Activated CD4-positive, alpha-beta T cell treated with anti-CD3 and anti-CD28 coated beads, Interleukin-2, amount 50 U/mL, for 4 hours (primary cell): ENCODE measurements around the gene ATP6V1C2.

Experiments
- DNase-seq, 2 experiments: peaks; one replicate each; pipeline ENCODE4 v3.0.0-alpha.2; 2020

ATP6V1C2 gene

DNA sequence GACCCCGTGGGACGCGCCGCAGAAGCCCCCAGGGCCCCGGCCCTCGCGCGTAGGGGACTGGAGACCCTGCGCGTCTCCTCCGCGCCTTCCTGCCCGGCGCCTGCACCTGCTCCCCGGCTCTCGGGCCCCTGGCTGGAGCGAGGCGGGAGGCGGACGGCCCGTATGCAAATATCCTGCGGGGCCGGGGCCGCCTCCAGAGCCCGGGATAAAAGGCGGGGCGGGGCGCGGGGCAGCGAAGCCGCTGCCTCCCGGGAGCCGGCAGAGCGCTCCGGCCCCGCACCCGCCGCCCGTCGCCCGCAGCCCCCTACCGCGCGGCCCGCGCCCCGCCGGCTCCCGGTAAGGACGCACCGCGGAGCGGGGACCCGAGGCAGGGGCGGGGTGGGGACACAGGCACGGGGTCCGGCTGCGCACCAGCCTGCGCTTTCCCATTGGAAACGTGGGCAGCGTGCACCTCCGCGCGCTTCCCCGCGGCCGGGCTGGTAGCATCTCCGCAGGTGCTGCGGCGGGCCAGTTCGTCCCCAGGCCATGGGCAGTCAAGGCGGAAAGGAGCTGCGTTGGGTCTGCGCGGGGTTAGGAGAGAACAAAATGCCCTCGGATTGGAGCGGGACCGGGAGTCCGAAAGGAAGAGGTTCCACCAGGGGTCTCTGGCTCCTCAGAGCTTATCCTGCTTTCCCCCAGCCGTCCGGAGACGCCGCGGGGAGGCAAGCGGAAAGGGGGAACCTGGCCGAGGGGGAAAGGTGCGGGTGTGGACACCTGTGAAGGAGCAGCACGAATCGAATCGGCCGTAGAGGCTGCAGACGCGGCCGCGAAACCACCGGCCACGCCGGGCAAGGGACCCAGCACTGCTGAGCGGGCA, at the start of gene ATP6V1C2:
TSS of gene ATP6V1C2 (plus strand) at position 235 of the 856 bp plus-strand sequence. CDS start 1,220 bp downstream, outside the sequence.
- DNase-seq: no peak

DNA sequence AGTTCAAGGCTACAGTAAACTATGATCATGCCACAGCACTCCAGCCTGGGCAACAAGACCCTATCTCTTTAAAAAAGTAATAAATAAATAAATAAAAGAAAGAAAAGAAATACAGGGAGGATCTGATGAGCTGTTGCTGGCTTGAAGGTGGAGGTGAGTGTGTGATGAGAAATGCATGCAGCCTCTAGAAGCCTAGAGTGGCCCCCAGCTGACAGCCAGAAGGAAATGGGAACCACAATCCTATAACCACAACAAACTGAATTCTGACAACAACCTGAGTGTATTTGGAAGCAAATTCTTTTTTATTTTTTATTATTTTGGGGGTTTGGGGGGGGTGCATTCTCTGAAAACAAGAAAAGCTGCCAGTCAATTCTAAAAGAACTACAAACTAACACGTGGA, 46.3 kb upstream of the ATP6V1C2 start:
- no peak for DNase-seq

DNA sequence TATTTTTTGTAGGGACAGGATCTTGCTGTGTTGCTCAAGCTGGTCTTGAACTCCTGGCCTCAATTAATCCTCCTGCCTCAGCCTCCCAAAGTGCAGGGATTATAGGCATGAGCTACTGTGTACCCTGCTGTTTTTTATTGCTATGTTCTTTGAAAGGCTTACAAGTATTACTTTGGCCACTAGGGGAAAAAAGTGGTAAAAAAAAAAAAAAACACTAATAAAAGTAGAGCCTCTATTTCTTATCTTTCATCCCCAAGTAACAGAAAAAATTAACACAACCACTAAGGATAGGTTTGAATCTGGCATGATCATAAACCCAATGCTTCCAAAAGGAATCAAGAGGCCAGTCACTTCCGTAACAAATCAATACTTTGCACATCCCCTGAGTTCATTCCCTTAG, 43.2 kb upstream of the ATP6V1C2 start:
- DNase-seq: no peak

DNA sequence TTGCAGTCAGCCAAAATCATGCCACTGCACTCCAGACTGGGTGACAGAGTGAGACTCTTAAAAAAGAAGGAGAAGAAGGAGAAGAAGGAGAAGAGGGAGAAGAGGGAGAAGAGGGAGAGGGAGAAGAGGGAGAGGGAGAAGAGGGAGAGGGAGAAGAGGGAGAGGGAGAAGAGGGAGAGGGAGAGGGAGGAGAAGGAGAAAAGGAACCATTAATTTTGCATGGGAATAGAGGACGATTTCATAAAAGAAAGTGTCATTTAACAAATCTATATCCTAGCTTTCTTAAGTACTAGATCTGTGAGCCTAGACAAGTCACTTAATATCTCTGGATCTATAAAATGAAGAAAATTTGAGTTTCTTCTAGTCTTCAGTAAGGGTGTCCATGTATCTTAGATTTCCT, 41.2 kb upstream of the ATP6V1C2 start:
- no peak for DNase-seq

DNA sequence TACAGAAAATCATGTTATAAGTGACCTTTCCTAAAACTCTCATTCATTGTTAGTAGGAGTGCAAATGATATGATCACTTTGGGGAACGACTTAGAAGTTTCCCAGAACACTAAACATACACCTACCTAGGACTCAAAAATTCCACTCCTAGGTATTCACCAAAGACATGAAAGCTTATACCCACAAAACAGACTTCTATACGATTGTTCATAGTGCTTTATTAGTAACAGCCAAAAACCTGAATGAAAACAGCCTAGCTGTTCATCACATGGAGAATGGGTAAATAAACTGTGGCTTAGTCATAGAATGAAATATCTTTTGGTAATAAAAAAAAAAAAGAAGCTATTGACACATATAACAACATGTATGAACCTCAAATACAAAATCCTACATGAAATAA, 40.5 kb upstream of the ATP6V1C2 start:
- DNase-seq: no peak

GRCh38 chr2:10686176-10686730, 35.2 kb upstream of the ATP6V1C2 start:
- no peak for DNase-seq

DNA sequence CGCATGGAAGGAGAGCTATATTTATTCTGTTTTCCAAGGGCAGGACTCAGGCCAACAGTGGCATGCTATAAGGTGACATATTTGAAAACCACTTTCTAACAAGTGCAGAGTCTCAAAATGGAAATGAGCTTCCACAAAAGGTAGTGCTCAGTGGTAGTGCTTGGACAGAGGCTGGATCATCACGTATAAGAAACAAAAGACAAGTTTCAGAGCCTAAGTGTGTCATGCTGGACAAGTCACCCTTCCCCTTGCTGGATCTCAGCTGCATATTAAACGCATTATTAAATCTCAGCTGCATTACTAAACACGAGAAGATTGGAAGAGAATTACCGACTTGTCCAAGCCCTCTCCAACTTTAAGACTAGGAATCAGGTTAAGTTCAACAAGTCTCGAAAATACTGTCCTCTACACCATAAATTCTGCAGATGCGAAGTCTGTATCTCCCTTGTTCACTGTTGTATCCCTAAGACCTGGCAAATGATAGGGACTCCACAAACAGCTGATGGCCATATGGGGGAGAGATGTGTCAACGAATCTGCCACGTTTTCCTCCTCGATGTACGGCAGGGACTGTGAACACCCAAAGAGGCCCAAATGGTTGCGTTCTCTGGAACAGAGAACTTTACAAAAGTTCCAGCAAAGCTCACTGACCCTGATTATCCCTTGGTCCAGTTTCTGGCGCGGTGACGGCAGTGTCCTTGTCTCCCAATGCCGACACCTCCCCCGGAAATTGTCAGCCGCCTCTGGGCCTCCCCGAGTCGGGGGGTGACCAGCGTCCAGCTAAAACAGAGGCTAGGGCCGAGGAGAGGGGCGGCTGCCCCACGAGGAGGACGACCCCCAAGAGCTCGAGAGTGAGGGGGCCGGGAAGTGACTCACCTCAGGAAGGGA, 32.3 kb upstream of the ATP6V1C2 start:
- no peak for DNase-seq

DNA sequence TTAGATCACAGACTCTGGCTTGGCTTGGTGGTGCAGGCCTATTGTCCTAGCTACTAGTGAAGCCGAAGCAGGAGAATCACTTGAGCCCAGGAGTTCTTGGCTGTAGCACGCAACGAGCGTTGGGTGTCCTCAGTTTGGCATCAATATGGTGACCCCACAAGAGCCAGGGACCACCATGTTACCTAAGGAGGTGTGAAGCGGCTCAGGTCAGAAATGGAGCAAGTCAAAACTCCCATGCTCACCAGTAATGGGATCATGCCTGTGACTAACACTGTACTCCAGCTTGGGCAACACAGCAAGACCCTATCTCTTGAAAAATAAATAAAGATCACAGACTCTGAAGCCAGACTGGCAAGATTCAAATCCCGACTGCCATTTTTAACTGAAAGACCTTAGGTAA, 29.9 kb upstream of the ATP6V1C2 start:
- DNase-seq: no peak

DNA sequence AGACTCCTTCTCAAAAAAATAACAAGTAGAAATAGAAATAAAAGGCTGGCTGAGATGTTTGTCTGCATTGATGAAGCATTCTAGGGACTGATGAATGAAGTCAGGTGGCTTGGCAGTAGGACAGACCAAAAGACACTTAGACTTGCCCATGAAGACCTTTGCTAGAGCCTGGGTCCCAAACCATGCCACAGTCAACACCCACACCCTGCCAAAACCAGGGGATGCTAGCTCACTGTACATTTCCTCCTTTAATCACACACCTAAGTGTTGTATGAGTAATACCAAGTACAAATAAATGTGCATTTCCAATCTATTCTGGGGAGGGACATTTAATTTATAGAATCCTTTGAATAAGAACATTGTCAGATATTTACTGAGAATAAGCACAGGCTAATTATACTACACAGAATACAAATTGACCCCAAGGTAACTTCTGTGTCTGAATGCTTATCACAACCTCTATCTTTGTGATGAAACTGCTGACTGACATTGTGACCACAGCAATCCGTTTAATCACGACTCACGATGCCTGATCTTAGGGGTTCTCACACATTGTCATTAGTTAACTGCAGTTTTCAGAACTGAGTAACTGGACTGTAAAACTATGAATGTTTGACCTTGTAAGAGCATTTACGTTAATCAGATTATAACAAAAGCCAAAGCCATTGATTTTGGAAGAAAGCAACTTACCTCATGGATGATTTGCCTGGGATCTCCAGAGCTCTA, 21.2 kb upstream of the ATP6V1C2 start:
- no peak for DNase-seq

DNA sequence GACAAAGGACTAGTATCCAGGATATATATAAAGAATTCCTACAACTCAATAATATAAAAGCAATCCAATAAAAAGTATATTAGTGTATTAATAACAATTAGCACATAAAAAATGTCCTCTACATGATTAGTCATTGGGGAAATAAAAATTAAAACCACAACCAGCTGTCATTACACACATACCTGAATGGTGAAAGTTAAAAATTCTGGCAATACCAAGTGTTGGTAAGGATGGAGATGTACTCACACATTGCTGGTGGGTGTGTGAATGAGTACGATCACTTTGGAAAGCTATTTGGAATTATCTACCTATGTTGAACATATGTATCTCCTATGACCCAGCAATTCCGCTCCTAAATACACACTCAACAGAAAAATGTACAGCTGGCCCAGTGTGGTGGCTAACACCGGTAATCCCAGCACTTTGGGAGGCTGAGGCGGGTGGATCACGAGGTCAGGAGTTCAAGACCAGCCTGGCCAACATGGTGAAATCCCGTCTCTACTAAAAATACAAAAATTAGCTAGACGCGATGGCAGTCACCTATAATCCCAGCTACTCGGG, 17.3 kb upstream of the ATP6V1C2 start:
- DNase-seq: no peak

DNA sequence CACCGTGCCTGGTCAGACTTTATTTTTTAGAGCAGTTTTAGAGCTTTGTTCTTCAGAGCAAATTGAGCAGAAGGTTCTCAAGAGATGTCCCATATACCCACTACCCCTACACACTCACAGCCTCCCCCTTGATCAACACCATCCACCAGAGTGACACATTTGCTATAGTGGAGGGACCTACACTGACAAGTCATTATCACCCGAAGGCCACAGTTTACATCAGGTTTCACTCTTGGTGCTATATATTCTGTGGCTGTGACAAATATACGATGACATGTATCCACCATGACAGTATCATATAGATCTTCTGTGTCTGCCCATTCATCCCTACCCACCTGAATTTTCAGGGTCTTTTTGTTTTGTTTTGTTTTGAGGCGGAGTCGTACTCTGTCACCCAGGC, 15.4 kb upstream of the ATP6V1C2 start:
- no peak for DNase-seq

- no peak for DNase-seq
These were observed 13.6 kb upstream of the ATP6V1C2 start for GRCh38 chr2:10707831-10708230.

DNA sequence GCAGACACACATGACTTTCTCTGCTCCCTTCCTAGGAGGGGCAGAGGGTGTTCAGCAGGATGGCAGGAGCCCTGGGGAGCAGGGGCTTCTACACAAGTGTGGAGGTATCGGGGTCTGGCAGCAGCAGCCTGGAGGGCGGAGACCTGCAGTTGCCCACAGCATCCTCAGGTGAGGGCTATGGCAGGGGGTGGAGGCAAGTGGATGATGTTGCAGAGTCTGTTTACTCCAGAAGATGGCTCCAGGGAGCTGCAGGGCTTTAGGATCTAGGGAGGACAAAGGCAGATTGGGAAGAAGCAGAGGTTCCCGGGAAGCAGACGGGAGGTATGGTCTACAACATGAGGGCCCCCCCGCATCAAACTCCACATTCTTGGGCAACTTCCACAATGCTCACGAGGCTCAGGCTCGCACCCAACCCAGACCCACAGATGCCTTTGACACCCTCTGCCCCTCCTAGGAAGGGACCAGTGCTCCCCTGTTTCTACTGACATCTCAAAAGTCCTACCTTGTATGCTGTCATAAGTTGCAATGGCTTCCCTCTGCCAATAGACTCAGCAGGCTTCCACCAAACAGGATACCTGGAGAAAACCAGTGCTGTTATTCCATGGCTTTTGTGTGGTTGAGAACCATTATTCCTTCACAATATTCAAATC, 12.0 kb upstream of the ATP6V1C2 start:
- no peak for DNase-seq

DNA sequence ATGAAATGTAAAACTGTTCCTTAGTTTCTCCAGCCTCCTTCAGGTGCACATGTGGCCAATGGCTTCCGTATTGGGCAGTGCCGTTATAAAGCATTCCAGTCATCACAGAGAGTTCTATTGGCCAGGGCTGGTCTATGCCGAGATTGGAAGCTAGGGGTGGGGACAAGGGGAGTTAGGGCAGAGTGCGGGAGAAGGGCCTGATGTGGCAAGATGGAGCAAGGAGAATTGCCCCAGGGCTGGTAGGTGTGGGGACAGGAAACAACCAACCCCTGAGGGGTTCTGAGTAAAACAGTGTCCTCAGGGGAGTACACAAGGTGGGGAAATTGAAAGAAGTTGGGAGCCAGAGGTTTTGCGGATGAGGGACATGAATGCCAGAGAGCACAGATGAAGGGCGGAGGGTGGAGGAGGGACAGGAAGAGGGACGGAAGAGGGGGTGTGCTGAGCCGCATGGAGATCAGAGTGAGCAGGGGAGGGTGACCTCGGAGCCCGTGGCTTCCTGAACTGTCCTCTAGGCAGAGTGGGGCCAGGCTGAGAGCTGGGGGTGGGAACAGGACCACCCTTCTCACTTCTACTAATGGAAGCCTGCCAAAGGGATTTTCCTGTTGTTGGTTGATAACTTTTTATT, 9.1 kb upstream of the ATP6V1C2 start:
- no peak for DNase-seq

DNA sequence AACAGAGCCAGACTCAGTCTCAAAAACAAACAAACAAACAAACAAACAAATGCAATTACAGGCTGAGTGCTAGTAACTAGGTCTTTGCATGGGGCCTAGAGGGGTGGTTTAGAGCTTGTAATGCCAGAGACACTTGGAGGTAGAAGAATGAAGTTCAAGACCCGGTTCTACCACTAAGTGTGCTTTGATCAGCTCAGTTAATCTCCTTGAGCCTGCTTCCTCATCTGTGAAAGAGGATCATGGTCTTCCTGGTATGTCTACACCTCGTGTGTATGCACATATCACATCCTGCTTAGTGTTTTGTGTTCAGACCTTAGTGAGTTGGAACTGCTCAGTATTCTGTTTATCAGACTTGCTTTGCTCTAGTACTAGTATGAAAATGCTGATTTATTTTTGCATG, 4.8 kb upstream of the ATP6V1C2 start:
- DNase-seq: no peak

GRCh38 chr2:10717628-10718027, 3.8 kb upstream of the ATP6V1C2 start:
- no peak for DNase-seq

DNA sequence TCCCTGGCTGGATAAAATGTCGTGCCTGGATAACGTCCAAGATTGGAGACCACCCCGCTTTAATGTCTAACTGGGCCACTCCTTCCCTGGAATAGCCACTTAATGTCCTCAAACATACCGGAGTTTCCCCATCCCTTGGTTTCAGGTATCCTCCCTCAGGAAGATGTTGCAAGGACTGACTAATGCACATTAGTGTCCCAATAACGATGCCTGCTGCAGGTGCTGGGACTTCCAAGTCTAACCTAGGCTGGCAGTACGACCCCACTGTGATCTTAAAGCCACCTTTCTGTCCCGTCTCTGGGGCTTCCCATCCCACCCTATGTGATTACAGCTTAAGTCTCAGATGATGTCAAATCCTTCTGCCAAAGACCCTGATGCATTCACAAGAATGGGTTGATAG, 1.1 kb upstream of the ATP6V1C2 start:
- DNase-seq: no peak

DNA sequence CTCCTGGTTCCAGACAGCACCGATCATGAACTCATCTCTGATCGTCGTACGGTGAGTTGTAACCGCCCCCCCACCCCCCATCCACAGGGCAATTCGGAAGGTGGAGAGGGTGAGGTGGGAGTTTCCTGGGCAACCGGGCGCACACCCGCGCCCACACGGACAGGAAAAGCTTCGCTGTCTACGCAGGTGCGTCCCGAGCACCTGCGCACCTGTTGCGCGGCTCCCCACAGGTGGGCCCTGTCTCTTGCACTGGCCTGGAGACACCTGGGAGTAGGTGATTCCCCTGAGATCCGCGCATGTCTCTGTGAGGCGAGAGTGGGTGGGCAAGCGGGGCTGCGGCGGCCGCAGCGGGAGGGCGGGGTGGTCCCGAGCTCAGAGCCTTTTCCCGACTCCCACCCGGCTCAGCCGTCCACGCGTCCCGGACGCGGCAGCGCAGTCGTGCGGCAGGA, 459 bp upstream of the ATP6V1C2 start:
- DNase-seq: no peak

DNA sequence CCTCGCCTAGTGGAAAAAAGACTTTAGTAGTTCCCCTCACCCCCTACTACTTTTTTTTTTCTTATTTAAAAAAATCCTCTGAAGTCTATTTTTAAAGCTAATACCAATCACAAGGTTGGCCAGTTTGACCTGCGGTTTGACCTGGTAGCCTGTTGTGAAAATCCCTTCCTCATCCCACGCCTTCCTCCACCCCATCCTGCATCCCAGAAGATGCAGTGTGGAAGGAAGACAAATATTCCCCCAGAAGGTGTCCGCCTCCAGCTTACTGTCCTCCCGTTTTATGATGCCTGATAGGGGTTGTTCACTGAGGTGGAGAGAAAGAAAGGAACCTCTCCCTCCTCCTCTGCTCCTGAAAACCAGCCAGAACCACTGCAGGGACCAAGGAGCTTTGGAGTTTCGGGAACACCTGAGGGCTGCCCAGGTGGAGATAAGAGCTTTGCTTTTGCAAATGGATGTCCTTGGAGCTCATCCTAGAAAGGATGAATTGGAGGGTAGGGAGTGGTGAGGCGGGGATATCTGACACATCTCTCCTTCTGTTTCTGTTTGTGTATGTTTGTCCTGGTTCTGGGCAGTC, 909 bp downstream of the ATP6V1C2 start:
- DNase-seq: no peak

- DNase-seq: no peak
These were observed 11.6 kb downstream of the ATP6V1C2 start for GRCh38 chr2:10732924-10733565.

DNA sequence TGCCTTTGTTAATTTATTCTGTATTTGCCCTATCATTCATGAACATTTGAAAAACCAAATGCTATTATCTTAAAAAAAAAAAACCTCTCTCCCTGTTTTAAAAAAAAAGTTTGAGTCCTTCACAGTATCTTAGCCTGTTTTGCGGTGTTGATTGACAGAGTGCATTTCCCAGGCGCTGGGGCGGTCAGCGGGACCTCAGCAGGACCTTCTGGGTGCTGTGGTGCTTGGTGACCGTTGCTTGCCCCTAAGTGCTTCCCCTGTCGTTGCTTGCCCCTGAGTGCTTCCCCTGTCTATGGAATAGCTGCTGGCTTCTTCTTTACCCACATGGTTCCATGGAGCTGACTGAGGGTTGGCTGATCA, 12.1 kb downstream of the ATP6V1C2 start:
- DNase-seq: no peak
